ENCODE results near the gene HAPLN1.

The HAPLN1 gene

DNA sequence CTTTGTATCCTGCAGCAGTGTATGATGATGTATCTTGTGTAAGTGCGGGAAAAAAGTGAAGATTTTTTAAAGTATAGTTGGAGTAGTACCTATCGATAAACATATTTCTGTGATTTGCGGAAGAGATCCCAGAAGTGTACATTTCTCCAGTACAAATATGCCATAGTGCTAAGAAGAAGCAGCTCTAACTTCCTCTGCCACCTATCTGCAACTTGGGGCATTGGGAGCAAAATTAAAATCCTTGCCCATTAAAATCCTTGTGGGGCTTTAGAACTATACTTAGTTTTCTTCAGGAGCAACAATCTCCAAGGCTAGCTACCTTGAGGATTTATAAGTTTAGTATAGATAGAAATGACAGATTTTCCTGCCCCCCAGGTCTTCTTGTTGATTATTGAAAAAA, 125.4 kb downstream of the HAPLN1 start:
- Histone ChIP-seq H3K27ac (no peak overlapping the region), H2AFZ (ENCODE audit: low read depth) (no peak overlapping the region)

GRCh38 chr5:83590966-83591365, 129.7 kb downstream of the HAPLN1 start:
- H3K9ac ChIP-seq, result no peak overlapping the region
- H3K36me3 ChIP-seq (ENCODE audit: insufficient read depth), result no peaks in the 10 kb centered on the region
- no peaks in the 10 kb centered on the region for H3K27me3 ChIP-seq (ENCODE audit: insufficient read depth, low read depth)
- no peak for TF ChIP-seq CTCF (conservative IDR thresholded peaks at IDR 0.05; ENCODE audit: low read depth, low read length)
- no peaks in the 10 kb centered on the region for H3K79me2 ChIP-seq (ENCODE audit: insufficient read depth, low read depth)
- H3K4me3 ChIP-seq (IDR thresholded peaks at IDR 0.05; ENCODE audit: insufficient read depth, low read depth, low read length), result no peak overlapping the region
- H4K20me1 ChIP-seq (ENCODE audit: insufficient read depth), result no peaks in the 10 kb centered on the region
- H3K4me2 ChIP-seq, result no peak overlapping the region
- no peaks in the 10 kb centered on the region for H3K4me1 ChIP-seq (ENCODE audit: low read depth, poor library complexity, severe bottlenecking)
- H2AFZ ChIP-seq (ENCODE audit: low read depth), result no peak overlapping the region
- H3K27ac ChIP-seq, result no peak overlapping the region

More for the DNA sequence above, 125.4 kb downstream of the HAPLN1 start:
- H3K4me2 ChIP-seq, result no peak overlapping the region
- no peaks in the 10 kb centered on the region for H3K27me3 ChIP-seq (ENCODE audit: insufficient read depth, low read depth)
- H3K79me2 ChIP-seq (ENCODE audit: insufficient read depth, low read depth), result no peaks in the 10 kb centered on the region
- H3K4me3 ChIP-seq (IDR thresholded peaks at IDR 0.05; ENCODE audit: insufficient read depth, low read depth, low read length), result no peak overlapping the region
- H4K20me1 ChIP-seq (ENCODE audit: insufficient read depth), result no peaks in the 10 kb centered on the region
- H3K4me1 ChIP-seq (ENCODE audit: low read depth, poor library complexity, severe bottlenecking), result no peaks in the 10 kb centered on the region
- no peak overlapping the region for H3K9ac ChIP-seq
- TF ChIP-seq CTCF (conservative IDR thresholded peaks at IDR 0.05; ENCODE audit: low read depth, low read length), result no peak
- no peaks in the 10 kb centered on the region for H3K36me3 ChIP-seq (ENCODE audit: insufficient read depth)

GRCh38 chr5:83589786-83590185, 130.9 kb downstream of the HAPLN1 start:
- H3K36me3 ChIP-seq (ENCODE audit: insufficient read depth), result no peaks in the 10 kb centered on the region
- TF ChIP-seq CTCF (conservative IDR thresholded peaks at IDR 0.05; ENCODE audit: low read depth, low read length), result no peak
- no peak overlapping the region for H3K4me3 ChIP-seq (IDR thresholded peaks at IDR 0.05; ENCODE audit: insufficient read depth, low read depth, low read length)
- H3K4me2 ChIP-seq, result no peak overlapping the region
- H3K27ac ChIP-seq, result no peak overlapping the region
- H2AFZ ChIP-seq (ENCODE audit: low read depth), result no peak overlapping the region
- no peak overlapping the region for H3K9ac ChIP-seq
- H3K27me3 ChIP-seq (ENCODE audit: insufficient read depth, low read depth), result no peaks in the 10 kb centered on the region
- H4K20me1 ChIP-seq (ENCODE audit: insufficient read depth), result no peaks in the 10 kb centered on the region
- no peaks in the 10 kb centered on the region for H3K4me1 ChIP-seq (ENCODE audit: low read depth, poor library complexity, severe bottlenecking)
- no peaks in the 10 kb centered on the region for H3K79me2 ChIP-seq (ENCODE audit: insufficient read depth, low read depth)
